Superior temporal gyrus (tissue), 1 donor: ENCODE measurements around the gene MADCAM1.

Experiments
- DNase-seq: peaks from one replicate; pipeline ENCODE4 v3.0.0-alpha.2; 2016; ENCODE audit errors: extremely low spot score

MADCAM1 gene

GRCh38 chr19:508204-509150, 12.2 kb downstream of the MADCAM1 start:
- no peak for DNase-seq

- DNase-seq = peak; percentile 68
These were observed 14.4 kb downstream of the MADCAM1 start for GRCh38 chr19:510606-511100.

- DNase-seq = peak; percentile 9
These were observed 15.0 kb downstream of the MADCAM1 start for GRCh38 chr19:511101-511851.

GRCh38 chr19:512547-513365, 16.5 kb downstream of the MADCAM1 start:
- DNase-seq = no peak

GRCh38 chr19:513368-514165, 17.3 kb downstream of the MADCAM1 start:
- no peak for DNase-seq

GRCh38 chr19:514166-514663, 17.9 kb downstream of the MADCAM1 start:
- no peak for DNase-seq

- no peak for DNase-seq
These were observed 21.7 kb downstream of the MADCAM1 start for GRCh38 chr19:517721-518597.

- no peak for DNase-seq
These were observed 22.4 kb downstream of the MADCAM1 start for GRCh38 chr19:518598-519231.

GRCh38 chr19:519449-519865, 23.2 kb downstream of the MADCAM1 start:
- no peak for DNase-seq

- no peak for DNase-seq
These were observed 26.4 kb downstream of the MADCAM1 start for GRCh38 chr19:522726-523125.

- DNase-seq = no peak
These were observed 27.9 kb downstream of the MADCAM1 start for GRCh38 chr19:524062-524674.

- DNase-seq = no peak
These were observed 28.7 kb downstream of the MADCAM1 start for GRCh38 chr19:525029-525428.

GRCh38 chr19:525857-526419, 29.7 kb downstream of the MADCAM1 start:
- DNase-seq = no peak

- no peak for DNase-seq
These were observed 34.1 kb downstream of the MADCAM1 start for GRCh38 chr19:530134-531008.

GRCh38 chr19:531009-531752, 34.9 kb downstream of the MADCAM1 start:
- DNase-seq = peak; percentile 71

- DNase-seq = peak; percentile 8
These were observed 35.7 kb downstream of the MADCAM1 start, which contains the start of gene CDC34 for GRCh38 chr19:531753-532560. CDC34 (plus strand) TSS chr19:531760; CDS start chr19:531932, 172 bp downstream.
